ENCODE measurements around the gene BATF.
A peak's percentile ranks its signal among the peaks of the same experiment; 100 is the strongest.

Gene BATF

DNA sequence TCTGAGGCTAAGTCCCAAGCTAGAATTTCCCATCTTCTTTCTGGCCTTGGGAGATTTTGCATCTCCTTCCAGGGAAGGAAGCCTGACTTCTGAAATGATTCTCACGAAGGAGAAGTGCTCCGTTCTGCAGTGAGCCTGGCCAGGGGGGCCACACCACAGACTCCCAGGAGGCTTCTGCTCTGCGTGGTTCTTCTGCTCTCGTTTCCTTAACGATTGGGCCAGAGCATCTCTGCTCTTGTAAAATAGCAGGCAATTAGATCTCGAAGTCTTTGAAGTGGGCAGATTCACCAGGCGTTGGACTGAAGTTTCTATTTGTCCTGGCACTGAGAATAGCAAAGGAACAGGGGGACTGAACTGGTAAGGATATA is 6.7 kb upstream of the BATF start:
- Histone ChIP-seq H3K4me3 (ENCODE audit: low read length, poor library complexity, severe bottlenecking) (peak overlapping the region; percentile 74), H3K27me3 (ENCODE audit: insufficient read depth, low read length, poor library complexity, severe bottlenecking) (no peaks in the 10 kb centered on the region), H3K79me2 (ENCODE audit: insufficient read depth, low read length) (no peaks in the 10 kb centered on the region), H3K9me3 (ENCODE audit: insufficient read depth, low read depth, low read length) (0 out of 2 replicates have a peak, but pooled peaks cover 4% of the 10 kb centered on the region), H4K20me1 (ENCODE audit: insufficient read depth, low read length, poor library complexity, severe bottlenecking) (no peaks in the 10 kb centered on the region), H3F3A (ENCODE audit: low read depth) (peaks cover 13% of the 10 kb centered on the region; the same call in 1 of the 2 replicates), H3K36me3 (ENCODE audit: insufficient read depth, low read length) (no peaks in the 10 kb centered on the region), H3K9ac (ENCODE audit: low read depth, low read length, poor library complexity, severe bottlenecking) (peak overlapping the region; percentile 78), H3K4me1 (ENCODE audit: insufficient read depth, low read length, poor library complexity, severe bottlenecking) (peaks cover 33% of the 10 kb centered on the region), H3K9me2 (replicated peaks; ENCODE audit: low read depth, low read length) (no peaks in the 10 kb centered on the region), H2AFZ (ENCODE audit: low read length) (peak overlapping the region; percentile 97), H3K4me2 (ENCODE audit: low read depth, low read length, poor library complexity, severe bottlenecking) (peak overlapping the region; percentile 88)
- TF ChIP-seq, protein P1, sequence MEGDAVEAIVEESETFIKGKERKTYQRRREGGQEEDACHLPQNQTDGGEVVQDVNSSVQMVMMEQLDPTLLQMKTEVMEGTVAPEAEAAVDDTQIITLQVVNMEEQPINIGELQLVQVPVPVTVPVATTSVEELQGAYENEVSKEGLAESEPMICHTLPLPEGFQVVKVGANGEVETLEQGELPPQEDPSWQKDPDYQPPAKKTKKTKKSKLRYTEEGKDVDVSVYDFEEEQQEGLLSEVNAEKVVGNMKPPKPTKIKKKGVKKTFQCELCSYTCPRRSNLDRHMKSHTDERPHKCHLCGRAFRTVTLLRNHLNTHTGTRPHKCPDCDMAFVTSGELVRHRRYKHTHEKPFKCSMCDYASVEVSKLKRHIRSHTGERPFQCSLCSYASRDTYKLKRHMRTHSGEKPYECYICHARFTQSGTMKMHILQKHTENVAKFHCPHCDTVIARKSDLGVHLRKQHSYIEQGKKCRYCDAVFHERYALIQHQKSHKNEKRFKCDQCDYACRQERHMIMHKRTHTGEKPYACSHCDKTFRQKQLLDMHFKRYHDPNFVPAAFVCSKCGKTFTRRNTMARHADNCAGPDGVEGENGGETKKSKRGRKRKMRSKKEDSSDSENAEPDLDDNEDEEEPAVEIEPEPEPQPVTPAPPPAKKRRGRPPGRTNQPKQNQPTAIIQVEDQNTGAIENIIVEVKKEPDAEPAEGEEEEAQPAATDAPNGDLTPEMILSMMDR (conservative IDR thresholded peaks at IDR 0.05; ENCODE audit: low read length) = no peak
- no peak for TF ChIP-seq EZH2phosphoT487 (IDR thresholded peaks at IDR 0.05; ENCODE audit: borderline replicate concordance)

DNA sequence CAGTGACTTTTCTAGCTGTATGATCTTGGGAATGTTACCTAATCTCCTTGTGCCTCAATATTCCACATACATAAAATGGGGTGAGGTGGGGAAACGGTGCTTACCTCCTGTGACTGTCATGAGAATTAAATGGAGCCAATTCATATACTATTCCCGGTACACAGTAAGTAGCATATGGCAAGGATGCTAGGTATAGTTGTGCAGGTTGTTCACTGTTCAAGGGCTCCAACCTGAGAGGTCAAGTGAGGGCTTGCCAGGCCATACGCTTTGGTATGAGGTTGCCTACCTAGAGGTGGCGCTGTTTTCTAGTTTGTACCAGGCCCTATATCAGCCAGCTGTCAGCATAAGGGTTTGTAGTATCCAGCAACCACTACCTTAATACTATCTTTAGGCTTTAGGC is 3.6 kb upstream of the BATF start:
- H3K9ac ChIP-seq (ENCODE audit: low read depth, low read length, poor library complexity, severe bottlenecking) = no peak overlapping the region

DNA sequence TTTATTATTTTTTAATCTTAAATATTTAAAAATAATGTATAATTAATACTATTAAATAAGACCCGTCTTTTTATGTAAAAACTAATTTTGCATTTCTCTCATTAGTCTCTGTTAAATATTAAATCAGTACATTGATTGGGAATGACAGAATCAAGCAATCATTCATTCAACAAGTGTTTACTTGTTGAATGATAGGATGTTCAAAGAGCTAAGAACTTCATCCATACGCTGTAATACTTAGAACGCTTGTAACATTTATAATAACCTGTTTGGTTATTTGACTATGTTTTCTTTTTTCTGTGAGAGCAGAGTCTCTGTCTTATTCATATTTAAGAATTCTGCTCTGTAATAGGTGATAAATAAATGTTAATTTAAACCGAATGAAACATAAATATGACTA is 2.9 kb upstream of the BATF start:
- H3K4me2 ChIP-seq (ENCODE audit: low read depth, low read length, poor library complexity, severe bottlenecking) = no peak overlapping the region
- no peak overlapping the region for H3K9ac ChIP-seq (ENCODE audit: low read depth, low read length, poor library complexity, severe bottlenecking)
- H4K20me1 ChIP-seq (ENCODE audit: insufficient read depth, low read length, poor library complexity, severe bottlenecking) = no peaks in the 10 kb centered on the region
- peaks cover 21% of the 10 kb centered on the region for H3K79me2 ChIP-seq (ENCODE audit: insufficient read depth, low read length)
- TF ChIP-seq EZH2phosphoT487 (IDR thresholded peaks at IDR 0.05; ENCODE audit: borderline replicate concordance) = no peak
- TF ChIP-seq, protein P1 (conservative IDR thresholded peaks at IDR 0.05; ENCODE audit: low read length) = no peak
- no peaks in the 10 kb centered on the region for H3K36me3 ChIP-seq (ENCODE audit: insufficient read depth, low read length)
- H3K4me1 ChIP-seq (ENCODE audit: insufficient read depth, low read length, poor library complexity, severe bottlenecking) = peaks cover 57% of the 10 kb centered on the region
- no peak overlapping the region for H3K4me3 ChIP-seq (ENCODE audit: low read length, poor library complexity, severe bottlenecking)
- H3K9me3 ChIP-seq (ENCODE audit: insufficient read depth, low read depth, low read length) = no peaks in the 10 kb centered on the region
- no peaks in the 10 kb centered on the region for H3K9me2 ChIP-seq (replicated peaks; ENCODE audit: low read depth, low read length)
- no peaks in the 10 kb centered on the region for H3K27me3 ChIP-seq (ENCODE audit: insufficient read depth, low read length, poor library complexity, severe bottlenecking)
- peaks cover 12% of the 10 kb centered on the region; the same call in 1 of the 2 replicates for H3F3A ChIP-seq (ENCODE audit: low read depth)
- no peak overlapping the region for H2AFZ ChIP-seq (ENCODE audit: low read length)

More for the DNA sequence above, 3.6 kb upstream of the BATF start:
- H3K9me2 ChIP-seq (replicated peaks; ENCODE audit: low read depth, low read length) = no peaks in the 10 kb centered on the region
- no peaks in the 10 kb centered on the region for H3K36me3 ChIP-seq (ENCODE audit: insufficient read depth, low read length)
- no peak overlapping the region for H3K4me2 ChIP-seq (ENCODE audit: low read depth, low read length, poor library complexity, severe bottlenecking)
- H3K4me3 ChIP-seq (ENCODE audit: low read length, poor library complexity, severe bottlenecking) = no peak overlapping the region
- peaks cover 57% of the 10 kb centered on the region for H3K4me1 ChIP-seq (ENCODE audit: insufficient read depth, low read length, poor library complexity, severe bottlenecking)
- H2AFZ ChIP-seq (ENCODE audit: low read length) = no peak overlapping the region
- H3K27me3 ChIP-seq (ENCODE audit: insufficient read depth, low read length, poor library complexity, severe bottlenecking) = no peaks in the 10 kb centered on the region
- no peaks in the 10 kb centered on the region for H4K20me1 ChIP-seq (ENCODE audit: insufficient read depth, low read length, poor library complexity, severe bottlenecking)
- H3F3A ChIP-seq (ENCODE audit: low read depth) = peaks cover 13% of the 10 kb centered on the region; the same call in 1 of the 2 replicates
- H3K9me3 ChIP-seq (ENCODE audit: insufficient read depth, low read depth, low read length) = no peaks in the 10 kb centered on the region
- peaks cover 13% of the 10 kb centered on the region for H3K79me2 ChIP-seq (ENCODE audit: insufficient read depth, low read length)
- TF ChIP-seq EZH2phosphoT487 (IDR thresholded peaks at IDR 0.05; ENCODE audit: borderline replicate concordance) = no peak
- TF ChIP-seq, protein P1 (conservative IDR thresholded peaks at IDR 0.05; ENCODE audit: low read length) = peak; percentile 79
